Hepatocyte (in vitro differentiated cells): Measurements from ENCODE around the gene VMAC. TPM values are rescaled to one million over a fixed set of nuclear protein-coding genes. Genes with fewer than 3 reads are reported as not detected.

Experiments
- DNase-seq: peaks from one replicate; pipeline ENCODE4 v3.0.0-alpha.2; 2016; ENCODE audit warnings: low spot score
- H2AFZ ChIP-seq: fragments of 200-600 bp; sonication (generic); 2 replicates; pipeline ENCODE4 v1.6.0; 2016; ENCODE audit warnings: antibody characterized with exemption, mild to moderate bottlenecking
- H3K27ac ChIP-seq: fragments of 200-600 bp; sonication (generic); 2 replicates; pipeline ENCODE4 v1.5.1; 2016; ENCODE audit warnings: mild to moderate bottlenecking
- H3K27me3 ChIP-seq: fragments of 200-600 bp; sonication (generic); 2 replicates; pipeline ENCODE4 v1.6.1; 2016
- H3K36me3 ChIP-seq: fragments of 200-600 bp; sonication (generic); replicated peaks from 2 replicates; pipeline ENCODE4 v1.5.1; 2016; ENCODE audit warnings: low read depth; ENCODE audit not compliant: insufficient read depth
- H3K4me1 ChIP-seq: fragments of 200-600 bp; sonication (generic); 2 replicates; pipeline ENCODE4 v1.5.1; 2016; ENCODE audit warnings: mild to moderate bottlenecking, moderate library complexity; ENCODE audit not compliant: insufficient read depth
- H3K4me2 ChIP-seq: fragments of 200-600 bp; sonication (generic); 2 replicates; pipeline ENCODE4 v1.6.0; 2016
- H3K4me3 ChIP-seq: fragments of 200-600 bp; sonication (generic); 2 replicates; pipeline ENCODE4 v1.5.1; 2016; ENCODE audit warnings: mild to moderate bottlenecking
- H3K79me2 ChIP-seq: fragments of 200-600 bp; sonication (generic); 2 replicates; pipeline ENCODE4 v1.6.0; 2017; ENCODE audit warnings: mild to moderate bottlenecking
- H3K9me2 ChIP-seq: fragments of 200-600 bp; sonication (generic); replicated peaks from 2 replicates; pipeline ENCODE4 v1.6.0; 2017; ENCODE audit warnings: mild to moderate bottlenecking; ENCODE audit not compliant: insufficient read depth
- H3K9me3 ChIP-seq: fragments of 200-600 bp; sonication (generic); 2 replicates; pipeline ENCODE4 v1.5.1; 2016; ENCODE audit warnings: low read depth, mild to moderate bottlenecking
- H4K20me1 ChIP-seq: fragments of 200-600 bp; sonication (generic); 2 replicates; pipeline ENCODE4 v1.6.0; 2016; ENCODE audit warnings: mild to moderate bottlenecking; ENCODE audit not compliant: insufficient read depth, poor library complexity, severe bottlenecking
- CTCF ChIP-seq: fragments of 200-600 bp; sonication (generic); IDR thresholded peaks from 2 replicates; pipeline ENCODE4 v1.5.1; 2016; ENCODE audit warnings: antibody characterized with exemption, mild to moderate bottlenecking; ENCODE audit not compliant: poor library complexity
- EZH2 ChIP-seq: fragments of 200-600 bp; sonication (generic); IDR thresholded peaks from 2 replicates; pipeline ENCODE4 v1.6.1; 2016; ENCODE audit warnings: antibody characterized with exemption, mild to moderate bottlenecking, borderline replicate concordance
- EZH2phosphoT487 ChIP-seq: fragments of 200-600 bp; sonication (generic); IDR thresholded peaks from one replicate; pipeline ENCODE4 v1.6.1; 2018; ENCODE audit warnings: antibody characterized with exemption, mild to moderate bottlenecking, low read depth, moderate library complexity; ENCODE audit not compliant: unreplicated experiment, severe bottlenecking
- WGBS: methylation state at CpG from one replicate; pipeline ENCODE4 v1.1.6; 2016; ENCODE audit warnings: low lambda C conversion rate; ENCODE audit errors: missing lambda C conversion rate; 5-methylcytosine and 5-hydroxymethylcytosine counted together
- polyA plus RNA-seq: library from polyadenylated mRNA; unstranded; fragments of >200 nt; fragmentation: Nextera tagmentation; extraction: Ambion mirVana; gene quantifications from 2 replicates; pipeline ENCODE4 v1.2.1, GENCODE V29; 2016
- total RNA-seq: library from RNA; depleted of rRNA; stranded (reverse); fragments of >200 nt; gene quantifications from 2 replicates; pipeline ENCODE4 v1.2.3, GENCODE V29; 2014

Gene VMAC
- total and polyA plus RNA-seq, 2 experiments from 2014 or later, result 4.5 to 5.9 TPM

- Histone ChIP-seq H3K9me2 (no peaks in the 10 kb centered on the region), H3K9me3 (no peaks in the 10 kb centered on the region), H3K27ac (no peak overlapping the region), H3K36me3 (no peaks in the 10 kb centered on the region), H4K20me1 (peaks cover 9% of the 10 kb centered on the region), H3K4me3 (no peak overlapping the region), H3K4me1 (peaks cover 12% of the 10 kb centered on the region), H3K27me3 (no peaks in the 10 kb centered on the region), H3K79me2 (no peaks in the 10 kb centered on the region), H3K4me2 (peak overlapping the region; percentile 42), H2AFZ (no peak overlapping the region)
- WGBS, result 71% methylated on average over 15 of the region's 15 CpGs
- TF ChIP-seq CTCF (no peak), EZH2 (no peak), EZH2phosphoT487 (no peak)
- DNase-seq, result no peak
These were observed 11.8 kb upstream of the VMAC start for GRCh38 chr19:5892772-5893275.

- no peak for TF ChIP-seq EZH2phosphoT487
- TF ChIP-seq CTCF, result no peak
- no peak for TF ChIP-seq EZH2
- peaks cover 14% of the 10 kb centered on the region for H4K20me1 ChIP-seq
- WGBS, result 84% methylated on average over 13 of the region's 13 CpGs
- H3K4me1 ChIP-seq, result peaks cover 12% of the 10 kb centered on the region
- no peaks in the 10 kb centered on the region for H3K9me2 ChIP-seq
- H3K79me2 ChIP-seq, result peaks cover 4% of the 10 kb centered on the region
- no peak overlapping the region for H3K27ac ChIP-seq
- H3K4me3 ChIP-seq, result no peak overlapping the region
- no peaks in the 10 kb centered on the region for H3K9me3 ChIP-seq
- H3K4me2 ChIP-seq, result no peak overlapping the region
- no peak for DNase-seq
- no peaks in the 10 kb centered on the region for H3K36me3 ChIP-seq
- H2AFZ ChIP-seq, result no peak overlapping the region
- no peaks in the 10 kb centered on the region for H3K27me3 ChIP-seq
These were observed 11.3 kb upstream of the VMAC start for GRCh38 chr19:5893296-5893903.

GRCh38 chr19:5893907-5894703, 10.6 kb upstream of the VMAC start:
- no peak overlapping the region for H3K27ac ChIP-seq
- H3K36me3 ChIP-seq, result no peaks in the 10 kb centered on the region
- no peaks in the 10 kb centered on the region for H3K9me3 ChIP-seq
- H3K4me1 ChIP-seq, result peaks cover 12% of the 10 kb centered on the region
- no peaks in the 10 kb centered on the region for H3K9me2 ChIP-seq
- no peak for TF ChIP-seq EZH2
- TF ChIP-seq CTCF, result no peak
- TF ChIP-seq EZH2phosphoT487, result no peak
- no peak overlapping the region for H3K4me2 ChIP-seq
- H3K79me2 ChIP-seq, result peaks cover 9% of the 10 kb centered on the region
- no peak overlapping the region for H2AFZ ChIP-seq
- H3K4me3 ChIP-seq, result no peak overlapping the region
- H3K27me3 ChIP-seq, result no peaks in the 10 kb centered on the region
- WGBS, result 78% methylated on average over 28 of the region's 28 CpGs
- no peak for DNase-seq
- H4K20me1 ChIP-seq, result peaks cover 14% of the 10 kb centered on the region
